HG03521 (cell line): Measurements from ENCODE around the gene NEURL2.

Source experiments
- ATAC-seq: cut with Tn5 transposase; IDR thresholded peaks from one replicate; pipeline ENCODE4 v1.9.1; 2021; ENCODE audit warnings: mild to moderate bottlenecking, moderate library complexity; ENCODE audit not compliant: unreplicated experiment

The NEURL2 gene

GRCh38 chr20:45920462-45921336 lies 29.7 kb upstream of the NEURL2 start:
- ATAC-seq, result no peak

GRCh38 chr20:45919542-45920399 lies 28.8 kb upstream of the NEURL2 start:
- ATAC-seq, result no peak

DNA sequence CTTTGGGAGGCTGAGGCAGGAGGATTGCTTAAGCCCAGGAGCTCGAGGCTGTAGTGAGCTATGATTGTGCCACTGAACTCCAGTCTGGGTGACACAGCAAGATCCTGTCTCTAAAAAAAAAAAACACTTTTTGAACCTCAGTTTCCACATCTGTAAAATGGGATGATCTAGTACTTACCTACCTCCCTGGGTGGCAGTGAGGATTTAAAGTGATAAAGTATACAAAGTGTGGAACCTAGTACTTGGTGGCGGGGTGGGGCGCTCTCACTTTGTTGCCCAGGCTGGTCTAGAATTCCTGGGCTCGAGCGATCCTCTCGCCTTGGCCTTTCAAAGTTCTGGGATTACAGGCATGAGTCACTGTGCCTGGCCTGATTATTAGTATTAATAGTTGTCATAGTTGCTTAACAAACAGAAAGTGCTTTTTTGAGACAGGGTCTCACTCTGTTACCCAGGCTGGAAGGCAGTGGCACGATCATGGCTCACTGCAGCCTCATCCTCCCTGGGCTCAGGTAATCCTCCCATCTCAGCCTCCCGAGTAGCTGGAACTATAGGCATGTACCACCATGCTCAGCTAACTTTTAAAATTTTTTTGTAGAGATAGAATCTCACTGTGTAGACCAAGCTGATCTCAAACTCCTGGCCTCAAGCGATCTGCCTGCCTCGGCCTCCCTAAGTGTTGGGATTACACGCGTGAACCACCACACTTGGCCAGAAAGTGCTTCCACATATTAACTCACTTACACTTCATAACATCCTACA lies 27.9 kb upstream of the NEURL2 start:
- ATAC-seq, result no peak

DNA sequence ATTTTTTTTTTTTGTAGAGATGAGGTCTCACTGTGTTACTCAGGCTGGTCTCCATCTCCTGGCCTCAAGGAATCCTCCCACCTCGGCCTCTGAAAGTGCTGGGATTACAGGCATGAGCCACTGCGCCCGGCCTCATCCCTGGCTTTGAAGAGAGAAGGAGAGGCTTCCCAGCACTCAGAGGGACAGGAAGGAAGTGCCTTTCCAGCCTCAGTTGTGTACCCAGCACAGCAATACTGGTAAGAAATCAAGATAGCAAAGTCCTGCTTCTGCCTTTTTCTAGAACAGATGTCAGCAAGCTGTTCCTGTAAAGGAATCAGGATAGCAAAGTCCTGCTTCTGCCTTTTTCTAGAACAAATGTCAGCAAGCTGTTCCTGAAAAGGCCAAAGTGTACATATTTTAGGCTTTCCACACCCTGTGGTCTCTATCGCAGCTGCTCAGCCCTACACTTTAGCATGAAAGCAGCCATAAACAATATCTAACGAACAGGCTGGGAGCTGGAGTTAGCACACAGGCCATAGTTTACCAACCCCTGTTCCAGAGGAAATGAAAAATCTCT lies 27.3 kb upstream of the NEURL2 start:
- no peak for ATAC-seq

DNA sequence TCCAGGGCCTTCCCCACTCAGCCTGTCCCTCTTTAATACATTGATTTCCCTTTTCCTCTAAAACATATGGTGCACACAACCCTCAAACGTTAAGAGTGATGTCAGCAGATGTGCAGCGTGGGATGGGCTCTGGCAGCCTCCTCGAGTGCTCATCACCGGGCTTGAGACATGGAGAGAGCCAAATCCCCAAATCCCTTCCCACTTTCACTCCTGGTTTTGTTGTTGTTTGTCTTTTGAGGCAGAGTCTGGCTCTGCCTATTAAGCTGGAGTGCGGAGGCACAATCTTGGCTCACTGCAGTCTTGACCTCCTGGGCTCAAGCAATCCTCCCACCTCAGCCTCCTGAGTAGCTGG lies 26.8 kb upstream of the NEURL2 start:
- no peak for ATAC-seq

DNA sequence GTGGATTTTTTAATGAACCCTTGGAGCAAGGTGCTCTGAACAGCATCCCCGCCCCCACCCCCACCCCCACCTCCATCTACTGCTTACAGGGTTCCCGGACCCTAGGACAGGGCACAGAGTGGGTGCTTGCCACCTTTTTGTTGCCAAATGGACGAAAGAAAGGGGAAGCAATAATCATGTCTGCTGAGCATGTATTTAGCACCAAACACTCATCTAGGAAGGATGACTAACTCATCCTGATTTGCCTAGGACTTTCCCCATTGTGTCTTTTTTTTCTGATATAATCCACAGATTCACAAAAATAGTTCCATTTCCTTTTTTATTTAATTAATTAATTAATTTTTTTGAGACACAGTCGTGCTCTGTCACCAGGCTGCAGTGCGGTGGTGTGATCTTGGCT lies 22.1 kb upstream of the NEURL2 start:
- ATAC-seq, result no peak

DNA sequence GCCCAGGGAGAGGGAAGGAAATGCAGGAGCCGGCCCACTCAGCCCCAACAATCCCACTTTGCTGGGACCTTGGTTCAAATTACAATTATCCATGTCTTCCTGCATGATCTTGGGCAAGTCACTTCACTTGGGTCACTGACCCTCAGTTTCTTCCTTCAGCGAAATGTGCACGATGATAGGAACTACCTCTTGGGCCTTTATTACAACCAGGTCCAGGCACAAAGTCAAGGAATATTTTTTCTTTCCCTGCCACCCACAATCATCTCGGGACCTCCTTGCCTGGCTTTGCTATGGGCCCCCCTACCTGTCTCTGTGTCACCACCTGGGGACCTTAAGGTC lies 21.3 kb upstream of the NEURL2 start:
- no peak for ATAC-seq

- no peak for ATAC-seq
Observed at GRCh38 chr20:45911486-45912343, 20.7 kb upstream of the NEURL2 start, which contains the start of gene PLTP. PLTP (minus strand) TSS chr20:45912155; CDS start chr20:45911452, 703 bp downstream.

- ATAC-seq, result peak; percentile 90
Observed at GRCh38 chr20:45910670-45911485, 19.9 kb upstream of the NEURL2 start.

DNA sequence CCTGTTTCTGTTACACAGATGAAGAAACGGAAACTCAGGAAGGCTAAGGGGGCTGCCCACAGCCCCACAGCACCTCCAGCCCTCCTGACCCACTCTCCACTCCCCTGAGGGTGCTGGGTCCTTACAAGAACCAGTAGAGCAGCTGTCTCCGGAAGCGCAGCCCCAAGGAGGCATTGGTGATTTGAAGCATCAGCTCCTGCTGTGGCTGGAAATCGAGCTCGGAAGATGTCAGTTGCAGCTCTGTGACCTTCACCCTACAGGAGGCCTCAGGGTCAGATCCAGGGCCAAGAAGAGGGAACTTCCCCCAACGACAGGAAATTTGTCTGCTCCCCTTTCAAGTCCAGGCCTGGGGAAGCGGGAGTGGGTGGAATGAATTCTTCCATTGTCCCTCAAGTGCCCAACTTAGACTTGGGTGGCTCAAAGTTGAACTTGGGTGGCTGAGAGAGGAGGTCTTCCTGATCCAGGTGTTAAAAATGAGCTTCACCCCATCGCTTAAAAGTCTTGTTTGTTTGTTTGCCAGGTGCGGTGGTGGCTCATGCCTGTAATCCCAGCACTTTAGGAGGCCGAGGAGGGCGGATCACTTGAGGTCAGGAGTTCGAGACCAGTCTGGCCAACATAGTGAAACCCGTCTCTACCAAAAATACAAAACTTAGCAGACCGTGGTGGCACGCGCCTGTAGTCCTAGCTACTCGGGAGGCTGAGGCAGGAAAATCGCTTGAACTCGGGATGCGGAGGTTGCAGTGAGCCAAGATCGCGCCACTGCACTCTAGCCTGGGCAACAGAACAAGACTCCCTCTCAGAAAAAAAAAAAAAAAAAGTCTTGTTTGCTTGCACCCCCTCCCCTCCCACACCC lies 19.0 kb upstream of the NEURL2 start:
- ATAC-seq, result no peak

- ATAC-seq, result no peak
Observed at GRCh38 chr20:45909336-45909808, 18.4 kb upstream of the NEURL2 start.

- ATAC-seq, result no peak
Observed at GRCh38 chr20:45908084-45908483, 17.1 kb upstream of the NEURL2 start.

DNA sequence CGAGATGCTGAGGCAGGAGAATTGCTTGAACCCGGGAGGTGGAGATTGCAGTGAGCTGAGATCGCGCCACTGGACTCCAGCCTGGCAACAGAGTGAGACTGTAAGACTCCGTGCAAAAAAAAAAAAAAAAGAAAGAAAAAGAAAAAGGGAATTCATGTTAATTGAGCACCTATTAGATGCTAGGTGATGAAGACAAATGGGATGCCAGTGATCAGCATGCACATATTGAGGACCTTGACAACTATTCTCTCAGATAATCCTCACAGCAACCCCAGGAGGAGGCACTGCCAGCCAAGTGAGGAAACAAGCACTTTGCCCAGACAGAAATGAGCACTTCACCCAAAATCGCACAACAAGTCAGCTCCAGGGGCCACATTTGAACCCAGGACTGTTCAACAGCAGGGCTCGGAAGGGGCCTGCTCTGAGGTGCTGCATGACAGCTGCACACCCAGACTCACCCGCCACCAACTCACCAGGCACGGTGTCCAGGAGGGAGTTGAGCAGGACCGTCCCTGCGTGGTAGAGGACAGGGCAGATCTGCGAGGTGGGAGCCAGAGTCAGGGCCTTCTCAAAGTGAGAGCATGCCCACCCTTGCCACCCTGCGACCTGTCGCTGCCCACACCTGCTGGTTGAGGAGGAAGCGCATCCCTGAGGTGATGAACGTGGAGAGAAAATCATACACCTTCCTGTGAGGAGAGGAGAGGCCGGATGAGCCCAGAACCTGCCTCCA lies 16.4 kb upstream of the NEURL2 start:
- ATAC-seq, result no peak

- no peak for ATAC-seq
Observed at GRCh38 chr20:45905505-45906079, 14.6 kb upstream of the NEURL2 start.

- ATAC-seq, result no peak
Observed at GRCh38 chr20:45904583-45905504, 13.8 kb upstream of the NEURL2 start.

DNA sequence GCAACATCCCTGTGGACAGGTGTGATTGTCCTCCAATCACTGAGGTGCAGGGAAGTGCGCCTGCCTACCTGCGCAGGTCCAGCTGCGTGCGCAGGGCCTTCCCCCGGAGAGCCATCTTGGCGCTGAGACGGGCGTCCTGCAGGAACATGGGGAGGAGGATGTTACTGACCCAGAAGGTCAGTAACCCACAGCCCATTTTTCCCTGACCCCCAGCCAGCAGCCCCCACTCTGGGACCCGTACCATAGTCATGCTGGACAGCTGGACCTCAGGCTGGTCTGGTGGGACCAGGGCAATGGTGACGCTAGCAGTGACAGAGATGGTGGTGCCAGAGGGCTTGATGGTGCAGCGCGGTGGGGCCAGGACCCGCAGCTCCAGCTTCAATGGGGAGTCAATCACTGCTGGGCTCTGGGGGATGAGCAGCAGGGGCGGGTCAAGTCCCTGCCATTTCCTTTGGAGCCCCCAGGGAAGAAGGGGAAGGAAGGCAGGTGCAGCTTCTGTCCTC lies 11.2 kb upstream of the NEURL2 start:
- no peak for ATAC-seq
